UCSD-AML1 (cell line): ENCODE results near the gene NCAN.

ENCODE experiments used
- DNase-seq: peaks from one replicate; lab custom pipeline; 2025; ENCODE audit not compliant: unreplicated experiment; lab: John Stamatoyannopoulos, UW

Gene NCAN

GRCh38 chr19:19279062-19279612 is 67.4 kb downstream of the NCAN start:
- no peak for DNase-seq

GRCh38 chr19:19279853-19280252 is 68.1 kb downstream of the NCAN start:
- no peak for DNase-seq

GRCh38 chr19:19280561-19280960 is 68.8 kb downstream of the NCAN start:
- DNase-seq, result no peak

- DNase-seq, result no peak
These were observed 73.9 kb downstream of the NCAN start for GRCh38 chr19:19285686-19286085.

DNA sequence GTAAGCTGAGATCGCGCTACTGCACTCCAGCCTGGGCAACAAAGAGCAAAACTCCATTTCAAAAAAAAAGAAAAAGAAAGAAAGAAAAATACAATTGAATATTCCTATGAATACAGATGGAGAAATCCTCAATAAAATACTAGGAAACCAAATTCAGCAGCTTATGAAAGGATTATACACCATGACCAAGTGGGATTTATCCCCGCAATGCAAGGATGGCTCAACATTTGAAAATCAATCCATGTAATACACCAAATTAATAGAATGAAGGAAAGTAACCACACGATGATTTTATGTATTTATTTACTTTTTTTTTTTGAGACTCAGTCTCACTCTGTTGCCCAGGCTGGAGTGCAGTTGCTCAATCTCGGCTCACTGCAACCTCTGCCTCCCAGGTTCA is 80.8 kb downstream of the NCAN start:
- no peak for DNase-seq

DNA sequence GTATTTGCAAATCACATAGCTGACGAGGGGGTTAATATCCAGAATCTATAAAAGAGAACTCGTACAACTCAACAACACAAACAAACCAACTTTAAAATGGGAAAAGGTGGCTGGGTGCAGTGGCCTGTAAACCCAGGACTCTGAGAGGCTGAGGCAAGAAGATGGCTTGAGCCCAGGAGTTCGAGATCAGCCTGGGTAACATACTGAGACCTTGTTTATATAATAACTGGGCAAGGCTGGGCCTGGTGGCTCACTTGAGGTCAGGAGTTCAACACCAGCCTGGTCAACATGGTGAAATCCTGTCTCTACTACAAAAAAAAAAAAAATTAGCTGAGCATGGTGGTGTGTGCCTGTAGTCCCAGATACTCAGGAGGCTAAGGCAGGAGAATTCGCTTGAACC is 83.2 kb downstream of the NCAN start:
- DNase-seq, result no peak

GRCh38 chr19:19296953-19297689 is 85.4 kb downstream of the NCAN start:
- DNase-seq, result no peak

- no peak for DNase-seq
These were observed 86.0 kb downstream of the NCAN start for GRCh38 chr19:19297759-19298158.

GRCh38 chr19:19300613-19301012 is 88.9 kb downstream of the NCAN start:
- DNase-seq, result no peak
